HG02852 (cell line): ENCODE measurements around the gene SLC25A19.
A peak's percentile ranks its signal among the peaks of the same experiment; 100 is the strongest.

Experiments used
- ATAC-seq: cut with Tn5 transposase; IDR thresholded peaks from one replicate; pipeline ENCODE4 v1.9.1; 2021; ENCODE audit warnings: mild to moderate bottlenecking, moderate library complexity; ENCODE audit not compliant: unreplicated experiment

SLC25A19 gene

DNA sequence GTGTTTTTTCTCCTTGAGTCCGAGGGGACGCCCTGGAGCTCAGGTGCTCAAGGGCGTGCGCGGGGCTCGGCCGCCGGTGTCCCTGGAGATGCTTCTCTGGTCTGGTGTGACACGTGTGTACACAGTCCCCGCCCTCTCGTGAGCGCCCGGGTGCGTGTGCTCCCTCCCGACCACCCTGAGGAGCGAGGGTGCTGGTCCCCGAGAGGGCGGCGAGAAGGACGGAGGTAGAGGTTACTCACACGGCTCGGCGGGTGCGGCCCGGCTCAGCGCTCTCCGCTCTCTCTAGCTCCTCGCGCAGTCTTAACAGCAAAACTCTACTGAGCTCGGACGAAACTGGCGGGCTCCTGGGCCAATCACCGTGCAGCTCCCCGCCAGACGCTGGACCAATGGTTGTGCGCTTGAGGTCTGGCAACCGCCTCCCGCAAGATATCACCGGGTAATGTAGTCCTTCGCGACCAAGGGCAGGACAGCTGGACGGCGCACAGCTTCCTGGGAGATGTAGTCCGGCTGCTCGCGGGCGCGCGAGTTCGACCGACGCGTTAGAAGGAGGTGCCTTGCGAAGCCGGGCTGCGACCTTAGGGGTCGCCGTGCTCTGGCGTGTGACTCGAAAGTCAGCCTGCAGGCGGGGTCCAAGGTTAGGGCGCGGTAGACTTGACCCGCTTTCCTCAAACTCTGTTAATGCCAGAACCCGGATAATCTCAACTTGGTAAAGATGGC is at the start of gene SLC25A19:
Gene SLC25A19, minus strand, starts transcription at position 319 of the 717 bp plus-strand sequence. CDS start 2,669 bp downstream, outside the sequence.
- ATAC-seq = peak; percentile 86

DNA sequence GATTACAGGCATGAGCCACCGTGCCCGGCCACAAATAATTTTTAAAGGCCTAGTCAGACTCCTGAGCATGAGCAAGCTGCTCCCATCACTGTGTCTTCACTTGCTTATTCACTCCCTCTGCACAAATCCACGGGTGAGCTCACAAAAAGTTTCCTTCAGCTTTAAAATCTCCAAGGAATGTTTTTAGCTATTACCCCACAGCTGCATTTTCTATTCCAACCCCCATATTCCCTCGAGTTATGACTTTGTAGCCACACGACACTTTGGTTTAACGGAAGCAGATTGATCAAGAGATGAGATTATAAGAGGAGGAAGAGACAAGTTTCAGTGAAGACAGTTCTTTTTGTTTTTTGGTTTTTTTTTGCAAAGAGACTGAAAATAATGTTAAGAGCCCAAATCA is 49.1 kb upstream of the SLC25A19 start:
- no peak for ATAC-seq

DNA sequence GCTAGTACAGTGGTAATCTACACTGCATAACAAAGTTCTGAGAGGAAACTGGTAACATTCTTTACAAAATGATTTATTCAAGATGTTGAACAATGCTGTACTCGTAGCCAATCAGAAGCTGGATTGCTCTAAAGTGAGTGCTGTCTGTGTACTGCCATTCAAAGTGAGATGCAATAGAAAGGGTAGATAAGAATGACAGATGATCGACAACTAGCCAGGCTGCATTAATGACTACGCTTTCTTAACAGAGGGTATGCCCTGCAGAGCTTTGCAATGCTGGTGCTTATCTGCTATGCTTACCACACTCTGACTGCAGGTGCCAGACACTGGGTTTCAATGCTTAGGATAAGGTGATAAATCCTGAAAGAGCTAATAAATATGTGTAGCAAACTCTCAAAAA is 46.1 kb upstream of the SLC25A19 start:
- no peak for ATAC-seq

DNA sequence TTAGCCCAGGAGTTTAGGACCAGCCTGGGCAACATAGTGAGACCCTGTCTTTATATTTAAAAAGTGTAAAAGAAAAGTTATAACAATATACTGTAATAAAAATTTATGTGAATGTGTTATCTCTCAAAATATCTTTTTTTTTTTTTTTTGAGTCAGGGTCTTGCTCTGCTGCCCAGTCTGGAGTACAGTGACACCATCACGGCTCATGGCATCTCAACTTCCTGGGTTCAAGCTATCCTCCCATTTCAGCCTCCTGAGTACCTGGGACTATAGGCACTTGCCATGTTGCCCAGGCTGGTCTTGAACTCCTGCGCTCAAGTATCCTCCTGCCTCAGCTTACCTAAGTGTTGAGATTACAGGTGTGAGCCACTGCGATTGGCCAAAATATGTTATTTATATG is 45.5 kb upstream of the SLC25A19 start:
- no peak for ATAC-seq

DNA sequence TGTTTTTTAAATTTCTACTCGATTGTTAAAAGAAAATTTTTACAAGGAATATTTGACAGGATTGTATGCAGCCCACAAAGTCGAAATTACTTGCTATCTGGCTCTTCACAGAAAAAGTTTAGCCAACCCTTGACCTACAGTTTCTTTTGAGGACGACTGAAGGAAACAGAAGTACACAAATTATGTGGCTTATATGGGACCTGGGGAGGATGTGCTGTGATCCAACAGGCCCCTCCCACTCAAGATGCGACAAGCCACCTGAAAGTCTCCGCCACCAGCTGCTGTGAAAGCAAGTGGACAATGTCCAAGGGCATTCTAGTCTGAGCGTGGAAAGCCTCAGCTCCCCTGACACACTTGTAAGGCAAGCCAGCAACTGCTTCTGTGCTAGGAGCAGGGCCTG is 42.4 kb upstream of the SLC25A19 start:
- no peak for ATAC-seq

DNA sequence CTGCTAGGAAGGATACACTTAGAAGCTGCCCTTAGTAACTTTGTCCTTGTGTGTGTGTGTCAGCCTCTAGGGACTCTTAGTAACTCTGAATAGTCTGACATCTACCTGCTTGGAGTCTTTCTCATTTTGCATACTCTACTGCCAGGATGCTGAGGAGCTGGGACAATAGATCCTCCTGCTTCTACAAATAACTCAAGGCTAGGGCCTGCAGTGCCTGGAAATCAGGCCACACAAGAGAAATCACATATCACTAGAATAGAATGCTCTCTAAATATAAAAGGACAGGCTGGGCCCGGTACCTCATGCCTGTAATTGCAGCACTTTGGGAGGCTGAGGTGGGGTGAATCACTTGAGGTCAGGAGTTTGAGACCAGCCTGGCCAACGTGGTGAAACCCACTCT is 38.5 kb upstream of the SLC25A19 start:
- no peak for ATAC-seq

DNA sequence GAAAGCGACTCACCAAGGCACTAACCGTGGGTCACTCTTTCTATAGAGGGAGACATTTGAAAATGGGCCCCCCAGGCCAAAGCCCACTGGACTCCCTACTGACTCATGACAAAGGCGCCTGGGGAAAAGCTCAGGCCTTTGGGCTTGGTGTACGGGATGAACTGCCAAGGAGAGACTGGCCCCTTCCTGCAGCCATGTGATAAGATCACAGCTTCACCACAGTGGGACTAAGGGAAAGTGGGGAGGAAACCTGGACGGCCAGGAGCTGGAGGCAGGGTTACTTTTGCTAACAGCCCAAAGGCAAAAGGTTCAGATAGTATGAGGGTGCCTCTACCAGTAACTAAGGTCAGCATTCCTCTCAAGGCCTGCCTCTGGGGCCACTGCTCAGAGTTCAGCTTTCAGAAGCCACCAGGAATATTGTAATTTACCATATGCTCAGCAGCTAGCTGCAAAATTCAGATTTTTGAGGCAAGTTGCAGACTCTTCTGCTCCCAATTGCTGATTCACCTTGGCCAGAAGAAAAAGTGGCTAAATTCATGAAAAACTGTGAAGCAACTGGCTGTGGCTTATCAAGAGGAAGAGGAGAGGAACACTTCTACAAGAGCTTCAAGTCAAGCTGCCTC is 37.1 kb upstream of the SLC25A19 start:
- no peak for ATAC-seq

DNA sequence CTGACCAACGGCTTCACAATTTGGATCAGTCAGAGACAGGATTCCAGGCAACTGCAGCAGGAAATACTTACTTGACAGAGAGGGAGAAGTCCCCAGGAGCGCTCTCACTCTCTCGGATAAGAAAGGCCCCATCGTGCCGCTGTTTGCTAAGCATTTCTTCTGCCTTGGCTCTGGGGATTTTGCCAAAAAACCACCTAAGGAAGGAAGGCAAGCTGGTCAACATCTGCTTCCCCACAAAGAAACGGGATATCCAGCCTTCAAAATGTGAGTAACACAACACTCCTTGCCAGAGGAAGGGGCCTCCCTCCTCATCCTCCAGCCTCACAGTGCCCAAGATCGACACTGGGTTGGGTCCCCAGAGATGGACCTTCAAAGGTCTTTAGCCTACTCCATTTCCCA is 36.6 kb upstream of the SLC25A19 start:
- ATAC-seq = no peak

DNA sequence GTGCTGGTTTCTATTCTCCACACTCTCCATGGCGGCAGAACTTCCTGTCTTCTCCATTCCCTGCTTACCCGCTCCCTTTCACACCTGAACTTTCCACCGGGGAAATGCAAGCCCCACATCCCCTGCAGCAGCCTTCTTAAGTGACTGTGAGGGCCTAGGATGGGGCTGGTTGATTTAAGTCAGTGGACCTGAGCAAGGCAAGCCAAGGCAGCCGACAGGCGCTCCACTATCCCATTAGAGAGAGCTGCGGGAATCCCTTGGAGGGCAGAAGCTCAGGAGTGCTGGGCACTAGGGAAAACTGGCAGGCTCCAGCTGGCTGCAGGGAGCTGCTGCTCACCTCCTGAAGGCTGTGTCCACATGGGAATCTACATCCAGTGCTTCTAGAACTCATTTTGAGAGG is 36.1 kb upstream of the SLC25A19 start:
- ATAC-seq = no peak

DNA sequence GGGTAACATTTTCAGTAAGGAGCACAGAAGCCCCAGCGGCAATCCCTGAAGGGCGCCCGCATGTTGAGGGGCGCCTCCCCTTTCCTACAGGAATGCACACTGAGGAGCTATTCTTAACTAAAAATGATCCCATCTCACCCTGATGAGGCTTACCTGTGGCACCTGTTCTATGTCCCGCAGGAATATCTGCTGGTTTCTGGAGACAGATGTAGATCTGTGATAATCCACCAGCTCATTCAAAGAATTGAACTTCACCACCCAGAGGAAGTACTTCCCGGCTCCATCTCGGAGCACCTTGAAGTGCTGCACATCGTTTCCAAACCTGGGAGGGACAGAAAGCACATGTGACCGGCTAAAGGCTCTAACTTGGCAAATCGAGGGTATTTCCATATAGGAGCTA is 32.3 kb upstream of the SLC25A19 start:
- no peak for ATAC-seq

DNA sequence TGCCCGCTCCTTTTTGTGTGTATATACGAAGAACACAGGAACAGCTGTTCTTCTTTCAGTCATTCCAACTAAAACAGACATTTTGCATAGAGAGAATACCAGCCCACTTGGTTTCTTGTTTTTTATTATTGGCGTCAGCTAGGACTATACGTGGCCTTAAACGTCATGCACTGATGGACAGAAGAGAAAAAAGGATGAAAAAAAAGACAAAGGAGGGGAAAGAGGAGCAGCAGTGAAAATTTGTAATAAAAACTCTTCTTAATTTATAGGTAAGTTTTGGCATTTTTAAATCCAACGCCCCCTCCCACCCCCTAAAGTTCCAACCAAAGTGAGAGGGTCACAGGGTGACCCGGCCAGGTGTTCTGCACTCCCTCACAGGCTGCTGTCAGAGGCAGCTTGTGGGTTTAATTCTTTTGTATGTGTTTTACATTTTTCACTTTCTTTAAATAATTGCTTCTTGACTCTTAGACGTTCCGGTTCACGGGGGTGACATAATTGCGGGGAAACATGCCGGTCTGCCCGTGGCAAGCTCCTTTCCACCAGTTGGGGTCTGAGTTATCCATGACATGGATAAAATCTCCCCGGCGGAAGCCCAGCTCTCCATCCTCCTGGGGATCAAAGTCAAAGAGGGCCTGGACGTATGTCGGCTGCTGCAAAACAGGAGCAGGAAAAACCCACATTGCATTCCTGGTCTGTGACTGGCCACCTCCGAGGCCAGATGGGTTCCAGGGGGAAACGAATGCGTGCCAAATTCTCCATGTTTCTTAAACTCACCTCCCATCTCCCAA is 30.9 kb upstream of the SLC25A19 start:
- peak; percentile 54 for ATAC-seq

DNA sequence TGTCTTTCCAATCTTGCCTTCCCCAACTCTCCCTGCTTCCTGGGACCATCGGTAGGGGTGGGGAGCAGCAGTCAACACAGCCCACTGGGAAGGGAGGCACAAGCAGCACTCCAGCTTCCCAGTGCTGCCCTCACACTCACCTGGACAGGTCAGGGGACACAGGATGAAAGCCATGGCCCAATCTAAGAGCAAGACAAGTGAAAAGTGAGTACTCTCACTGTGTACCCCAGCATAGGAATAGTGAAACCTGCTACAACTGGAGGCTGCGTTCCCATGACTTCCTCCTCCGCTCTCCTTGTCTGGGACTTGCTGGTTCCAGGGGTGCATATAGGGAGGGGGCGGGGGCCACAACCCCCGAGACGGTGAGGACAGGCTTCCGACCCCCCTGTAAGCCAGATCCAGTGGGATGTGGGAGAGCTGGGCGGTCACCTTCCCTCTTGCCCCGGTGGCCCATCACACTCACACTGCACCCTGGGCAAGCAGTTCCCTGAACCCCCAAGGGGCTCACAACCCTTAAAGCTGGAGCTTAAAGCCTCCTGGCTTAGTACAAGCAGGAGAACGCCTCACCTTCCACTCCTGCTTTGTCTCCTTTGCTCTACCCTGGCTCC is 29.5 kb upstream of the SLC25A19 start:
- no peak for ATAC-seq

DNA sequence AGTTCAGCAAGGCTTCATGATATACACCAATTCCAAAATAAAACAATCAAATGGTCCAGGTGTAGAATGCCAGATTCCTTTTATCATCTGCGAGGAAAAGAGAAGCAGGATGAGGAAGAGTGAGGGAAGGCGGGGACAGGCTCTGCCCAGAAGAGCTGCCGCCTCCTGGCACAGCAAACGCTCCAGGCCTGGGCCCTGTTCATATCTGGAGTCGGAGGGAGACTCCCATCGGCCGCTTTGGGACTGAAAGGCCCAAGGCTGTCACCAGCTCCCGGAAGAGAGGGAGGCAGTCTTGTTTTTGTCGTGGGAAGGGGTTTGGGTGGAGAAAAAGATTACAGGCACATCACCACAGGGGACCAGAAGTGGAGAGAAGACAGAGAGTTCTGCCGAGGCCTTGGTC is 29.0 kb upstream of the SLC25A19 start:
- no peak for ATAC-seq

DNA sequence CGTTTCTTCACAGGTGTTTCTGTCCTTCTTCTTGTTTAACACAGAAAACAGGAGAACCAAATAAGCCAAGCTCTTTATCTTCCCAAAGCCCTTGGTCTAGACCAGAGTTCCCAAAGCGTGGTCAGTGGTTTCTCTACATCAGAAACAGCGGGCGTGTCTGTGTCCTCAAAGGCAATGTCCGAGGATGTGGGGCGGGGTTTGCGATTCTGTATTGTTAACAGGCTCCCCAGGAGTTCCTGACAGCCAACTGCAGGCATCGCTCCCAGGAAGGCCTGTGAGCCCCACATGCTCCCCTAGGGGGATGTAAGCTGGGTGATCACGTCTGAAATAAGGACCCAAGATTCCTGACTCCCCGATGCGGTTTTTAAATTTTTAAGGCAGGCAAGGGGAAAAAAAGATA is 28.4 kb upstream of the SLC25A19 start:
- ATAC-seq = no peak

DNA sequence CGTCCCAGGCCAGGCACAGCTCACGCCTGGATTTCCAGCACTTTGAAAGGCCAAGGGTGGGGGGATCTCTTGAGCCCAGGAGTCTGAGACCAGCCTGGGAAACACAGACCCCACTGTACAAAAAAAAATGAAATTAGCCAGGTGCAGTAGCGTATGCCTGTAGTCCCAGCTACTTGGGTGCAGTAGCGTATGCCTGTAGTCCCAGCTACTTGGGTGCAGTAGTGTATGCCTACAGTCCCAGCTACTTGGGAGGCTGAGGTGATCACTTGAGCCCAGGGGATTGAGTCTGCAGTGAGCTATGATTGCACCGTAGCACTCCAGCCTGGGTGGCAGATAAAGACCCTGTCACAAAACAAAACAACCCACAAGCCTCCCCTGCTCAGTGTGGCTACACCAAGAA is 27.0 kb upstream of the SLC25A19 start:
- ATAC-seq = no peak

DNA sequence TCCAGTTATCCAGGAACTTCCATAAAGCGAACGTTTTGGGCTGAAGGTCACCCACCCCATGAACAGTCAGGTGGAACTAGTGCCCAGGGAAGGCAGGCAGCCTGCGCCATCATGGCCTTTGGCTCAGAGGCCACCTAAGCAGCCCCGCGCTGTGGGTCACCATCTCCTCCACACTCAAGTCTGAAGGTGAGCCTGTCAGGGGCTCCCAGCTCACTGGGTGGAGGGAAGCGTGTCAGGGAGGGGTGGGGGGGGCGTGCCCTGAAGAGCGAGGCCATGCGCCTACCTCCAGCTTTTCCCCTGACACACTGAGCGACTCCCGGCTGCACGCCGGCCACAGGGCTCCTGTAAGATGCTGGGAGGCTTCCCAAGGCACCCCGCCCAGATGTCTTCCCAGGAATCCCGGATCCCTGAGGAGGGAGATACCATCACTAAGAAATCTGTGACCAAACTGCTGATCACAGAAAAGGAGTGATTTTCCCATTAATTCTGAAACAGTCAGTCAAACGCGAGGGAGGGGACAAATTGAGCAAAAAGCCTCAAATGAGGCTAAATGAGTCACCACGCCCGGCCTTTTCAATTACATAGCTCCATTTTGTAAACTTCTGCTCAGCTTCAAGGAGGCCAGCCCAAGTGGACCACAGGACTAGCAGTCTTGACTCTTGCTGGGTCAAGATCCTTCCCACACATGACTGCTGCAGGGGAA is 26.5 kb upstream of the SLC25A19 start:
- ATAC-seq = no peak

DNA sequence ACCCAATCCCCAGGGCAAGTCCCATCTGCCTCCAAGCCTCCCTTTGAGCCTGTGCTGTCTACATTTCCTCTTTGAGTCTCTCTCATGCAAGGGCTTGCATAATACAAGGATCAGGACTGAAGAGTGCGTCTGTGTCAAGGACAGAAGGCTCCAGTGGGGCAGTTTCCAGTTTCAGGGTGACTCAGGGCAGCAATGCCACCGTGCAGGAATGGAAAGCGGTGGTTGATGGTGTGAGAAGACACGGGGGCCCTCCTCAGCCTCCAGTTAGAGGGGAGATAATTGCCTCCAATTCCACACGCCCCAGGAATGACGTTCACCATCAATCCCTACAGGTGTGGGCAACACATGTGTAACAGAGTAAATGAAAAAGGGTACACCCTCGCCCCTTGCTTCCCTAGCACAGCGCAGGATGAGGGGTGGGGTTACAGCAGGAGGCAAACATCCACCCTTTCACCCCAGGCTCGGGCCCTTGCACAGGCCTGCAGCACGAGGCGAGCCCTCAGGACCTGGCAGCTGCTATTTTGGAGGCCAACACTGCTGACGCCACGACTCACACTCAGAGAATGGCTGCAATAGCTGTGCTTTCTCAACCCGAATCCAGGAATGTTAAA is 24.8 kb upstream of the SLC25A19 start:
- peak; percentile 45 for ATAC-seq

DNA sequence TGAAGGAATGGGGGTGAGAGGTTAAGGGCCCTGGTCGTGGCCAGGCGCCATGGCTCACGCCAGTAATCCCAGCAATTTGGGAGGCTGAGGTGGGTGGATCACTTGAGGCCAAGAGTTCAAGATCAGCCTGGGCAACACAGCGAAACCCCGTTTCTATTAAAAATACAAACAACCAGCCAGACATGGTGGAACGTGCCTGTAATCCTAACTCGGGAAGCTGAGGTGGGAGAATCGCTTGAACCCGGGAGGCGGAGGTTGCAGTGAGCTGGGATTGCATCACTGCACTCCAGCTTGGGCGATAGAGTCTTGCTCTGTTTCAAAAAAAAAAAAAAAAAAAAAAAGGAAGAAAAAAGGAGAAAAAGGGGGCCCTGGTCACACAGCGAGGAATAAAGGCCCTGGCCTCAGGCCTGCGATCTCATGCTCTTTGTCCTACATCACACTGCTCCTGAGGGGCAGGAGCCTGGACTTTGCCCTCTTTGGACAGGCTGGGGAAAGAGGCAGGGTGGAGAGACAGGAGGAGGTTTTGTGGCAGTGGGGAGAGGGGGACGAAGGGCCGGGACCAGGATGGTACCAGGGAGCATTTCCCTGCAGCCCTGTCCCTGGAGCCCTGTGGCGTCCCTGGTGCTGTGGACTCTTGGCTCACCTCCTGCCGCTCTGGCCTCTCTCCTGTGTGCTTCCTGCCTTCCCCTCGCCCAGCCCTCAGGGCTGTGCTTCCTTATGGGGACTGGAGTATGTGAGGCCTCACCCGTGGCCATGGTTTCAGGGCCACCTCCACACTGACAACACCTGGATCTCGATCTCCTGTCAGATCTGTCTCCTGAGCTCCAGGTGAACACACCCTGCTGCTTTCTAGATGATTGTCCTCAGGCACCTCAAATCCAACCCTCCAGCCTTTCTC is 19.7 kb upstream of the SLC25A19 start:
- no peak for ATAC-seq

DNA sequence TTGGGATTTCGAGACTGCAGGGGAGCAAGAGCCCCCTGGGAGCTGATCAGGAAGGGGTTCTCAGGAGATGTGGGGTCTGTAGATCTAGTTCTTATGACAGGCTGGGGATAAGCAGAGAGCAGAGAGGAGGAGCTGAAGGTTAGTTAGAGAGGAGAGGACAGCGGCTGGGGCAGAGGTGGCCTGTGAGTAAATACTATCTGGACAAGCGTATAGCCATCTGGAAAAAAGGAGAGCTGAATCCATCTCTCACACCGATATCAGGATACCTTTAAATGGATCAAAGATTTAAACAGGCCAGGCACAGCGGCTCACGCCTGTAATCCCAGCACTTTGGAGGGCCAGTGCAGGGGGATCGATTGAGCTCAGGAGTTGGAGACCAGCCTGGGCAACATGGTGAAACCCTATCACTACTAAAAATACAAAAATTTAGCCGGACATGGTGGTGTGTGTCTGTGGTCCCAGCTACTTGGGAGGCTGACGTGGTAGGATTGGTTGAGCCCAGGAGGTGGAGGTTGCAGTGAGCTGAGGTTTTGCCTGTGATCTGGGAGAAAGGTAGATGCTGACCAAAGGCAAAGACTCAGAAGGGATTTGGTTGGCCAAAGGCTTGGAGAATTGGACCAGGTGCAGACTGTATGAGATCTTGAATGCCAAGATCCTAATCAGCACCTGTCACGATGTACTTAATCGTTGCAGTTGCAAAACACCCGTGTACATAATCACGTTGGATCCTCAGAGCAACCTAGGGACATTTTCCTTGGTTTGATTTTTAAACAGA is 18.9 kb upstream of the SLC25A19 start:
- no peak for ATAC-seq
